ENCODE measurements around the gene CHRNE.

Gene CHRNE

GRCh38 chr17:4854111-4854681, 48.7 kb downstream of the CHRNE start:
- DNase-seq (ENCODE audit: low read depth): no peak

GRCh38 chr17:4853208-4853671, 49.7 kb downstream of the CHRNE start:
- DNase-seq (ENCODE audit: low read depth): peak; percentile 71

- peak; percentile 53 for DNase-seq (ENCODE audit: low read depth)
These were observed 50.2 kb downstream of the CHRNE start for GRCh38 chr17:4852567-4853207.

GRCh38 chr17:4851084-4851483, 51.8 kb downstream of the CHRNE start:
- peak; percentile 68 for DNase-seq (ENCODE audit: low read depth)

- DNase-seq (ENCODE audit: low read depth): no peak
These were observed 52.7 kb downstream of the CHRNE start for GRCh38 chr17:4850246-4850645.

GRCh38 chr17:4849011-4849536, 53.8 kb downstream of the CHRNE start:
- no peak for DNase-seq (ENCODE audit: low read depth)

Measured in amniotic epithelial cell (primary cell).